NCI-H2107 (cell line): Measurements from ENCODE around the gene CSRP1.
"Not testable (repeated sequence)": the region's sequence is repeated elsewhere in the genome, so short reads cannot be mapped to it uniquely, and the experiment has no call there.

ENCODE experiments used
- DNase-seq: peaks from one replicate; lab custom pipeline; 2025; lab: John Stamatoyannopoulos, UW

Gene CSRP1

DNA sequence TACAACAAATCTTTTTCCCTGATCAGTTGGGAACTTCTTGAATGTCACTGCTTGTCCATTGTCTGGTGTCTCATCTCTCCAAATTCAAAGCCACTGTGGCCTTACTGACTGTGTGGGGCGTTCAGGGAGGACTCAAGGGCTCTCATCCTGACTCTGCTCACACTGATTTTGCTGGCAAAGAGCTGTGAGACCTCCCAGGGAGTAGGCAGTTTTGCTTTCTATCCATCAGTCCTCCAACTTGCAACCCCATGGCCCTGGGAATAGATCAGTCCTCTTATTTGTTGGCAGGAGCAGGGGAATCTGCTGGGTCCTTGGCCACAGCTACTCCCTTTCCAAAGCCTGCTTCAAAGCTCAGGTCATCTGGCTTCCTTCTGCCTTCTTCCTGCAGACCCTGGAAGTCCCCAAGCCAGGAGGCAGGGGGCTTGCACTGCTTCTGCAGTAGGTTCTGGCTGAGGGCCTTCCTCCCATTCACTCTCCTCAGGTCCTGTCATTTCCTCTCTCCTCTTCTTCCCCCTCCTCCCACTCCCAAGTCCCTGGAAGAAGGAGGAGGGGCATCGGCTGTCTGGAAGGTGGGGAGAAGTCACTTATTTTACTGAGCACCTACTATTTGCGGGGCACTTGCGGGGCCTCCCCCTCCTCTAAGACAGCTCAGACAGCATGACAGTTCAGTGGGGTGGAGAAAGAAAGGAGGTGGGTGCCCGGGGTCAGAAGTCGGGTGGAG, 31.1 kb upstream of the CSRP1 start:
- no peak for DNase-seq

GRCh38 chr1:201537467-201537866, 30.5 kb upstream of the CSRP1 start:
- DNase-seq, result no peak

- DNase-seq, result no peak
Measured at GRCh38 chr1:201537028-201537427, 30.1 kb upstream of the CSRP1 start.

- DNase-seq, result no peak
Measured at GRCh38 chr1:201536558-201536957, 29.6 kb upstream of the CSRP1 start.

GRCh38 chr1:201535919-201536245, 29.0 kb upstream of the CSRP1 start:
- DNase-seq, result no peak

- no peak for DNase-seq
Measured at GRCh38 chr1:201535046-201535918, 28.4 kb upstream of the CSRP1 start.

DNA sequence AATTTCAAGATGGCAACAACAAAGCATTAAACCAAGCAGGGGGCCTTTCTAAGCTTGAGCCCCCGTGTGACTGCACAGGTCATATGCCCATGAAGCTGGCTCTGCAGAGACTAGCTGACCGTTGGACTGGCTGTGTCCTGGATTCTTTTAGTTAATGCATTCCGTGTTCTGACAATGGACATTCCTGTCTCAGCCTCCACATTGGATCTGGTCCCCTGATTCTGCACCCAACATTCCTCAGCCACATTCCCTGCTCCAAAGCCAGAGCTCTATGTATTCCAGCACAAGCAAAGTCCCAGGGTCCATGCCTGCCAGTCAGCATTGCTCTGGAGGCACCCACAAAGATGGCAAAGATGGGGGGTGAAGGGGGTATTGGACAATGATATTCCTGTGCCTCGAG, 26.9 kb upstream of the CSRP1 start:
- no peak for DNase-seq

- DNase-seq, result peak; percentile 48
Measured at GRCh38 chr1:201531551-201532425, 24.9 kb upstream of the CSRP1 start.

DNA sequence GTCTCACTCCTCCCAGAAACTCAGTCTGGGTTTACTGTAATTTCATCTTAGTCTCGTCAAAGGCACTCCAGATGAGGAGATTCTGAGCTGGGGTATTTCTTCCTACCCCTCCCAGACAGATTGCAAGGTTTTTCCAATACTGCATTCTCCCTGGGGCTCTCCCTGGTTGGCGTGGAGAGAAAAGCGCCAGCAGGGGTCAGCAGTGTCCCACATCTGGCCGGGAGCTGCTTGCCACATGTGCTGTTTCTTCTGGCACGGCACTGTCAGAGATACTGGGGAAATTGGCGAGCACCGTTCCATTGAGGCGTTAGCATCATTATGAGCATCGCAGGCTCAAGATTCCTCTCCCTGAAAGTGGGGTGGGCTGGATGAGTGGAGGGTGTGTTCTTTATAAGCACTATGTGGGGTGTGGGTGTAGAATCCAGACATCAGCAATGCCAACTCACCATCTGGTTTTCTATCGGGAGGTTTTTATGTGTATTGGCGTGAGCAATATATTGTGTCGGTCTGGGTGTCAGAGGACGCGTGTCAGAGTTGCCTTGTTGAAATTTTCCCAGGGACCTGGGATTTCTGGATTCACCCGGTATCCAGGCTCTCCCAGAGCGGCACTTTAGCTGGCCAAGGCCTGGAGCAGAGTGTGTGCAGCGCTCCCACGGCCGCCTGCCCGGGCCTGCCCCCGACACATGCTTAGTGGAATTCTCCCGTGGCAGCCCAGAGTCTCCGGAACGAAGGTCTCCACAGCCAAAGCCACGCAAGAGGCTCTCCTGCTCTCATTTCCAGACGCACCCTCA, 24.0 kb upstream of the CSRP1 start:
- peak; percentile 65 for DNase-seq

GRCh38 chr1:201528631-201529252, 21.8 kb upstream of the CSRP1 start:
- DNase-seq, result no peak

DNA sequence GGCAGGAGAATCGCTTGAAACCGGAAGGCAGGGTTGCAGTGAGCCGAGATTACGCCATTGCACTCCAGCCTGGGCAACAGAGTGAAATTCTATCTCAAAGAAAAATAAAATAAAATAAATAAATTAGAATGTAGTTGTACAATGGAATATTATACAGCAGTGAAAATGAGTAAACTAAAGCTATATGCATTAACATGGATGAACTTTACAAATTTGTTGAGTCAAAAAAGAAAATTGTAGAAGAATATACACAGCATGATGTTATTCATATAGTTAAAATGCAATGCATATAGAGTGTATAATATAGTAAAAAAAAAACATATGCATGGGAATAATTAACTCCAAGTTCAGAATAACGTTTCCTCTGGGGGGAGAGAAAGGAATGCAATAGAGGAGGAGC, 21.0 kb upstream of the CSRP1 start:
- no peak for DNase-seq

DNA sequence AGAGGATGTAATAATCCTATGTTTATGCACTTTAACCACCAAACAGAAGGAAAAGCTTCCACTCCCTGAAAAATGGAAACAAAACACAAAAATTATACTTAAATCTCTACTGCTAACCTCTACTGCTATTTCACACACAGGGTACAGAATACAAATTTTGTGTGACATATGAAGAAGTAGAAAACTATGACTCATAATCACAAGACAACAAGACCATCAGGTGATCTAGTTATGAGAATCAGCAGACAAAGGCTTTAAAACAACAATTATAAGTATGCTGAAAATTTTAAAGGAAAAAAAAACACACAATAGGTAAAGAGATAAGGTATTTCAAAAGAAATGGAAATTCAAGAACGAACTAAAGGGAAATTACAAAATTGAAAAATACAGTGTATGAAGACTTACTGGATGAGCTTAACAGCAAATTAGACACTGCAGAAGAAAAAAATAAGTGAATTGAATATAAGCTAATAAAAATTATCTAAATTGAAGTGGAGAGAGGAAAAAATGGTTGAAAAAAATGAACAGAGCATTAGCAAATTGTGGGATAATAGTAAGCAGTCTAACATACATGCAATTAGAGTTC, 18.4 kb upstream of the CSRP1 start:
- no peak for DNase-seq

DNA sequence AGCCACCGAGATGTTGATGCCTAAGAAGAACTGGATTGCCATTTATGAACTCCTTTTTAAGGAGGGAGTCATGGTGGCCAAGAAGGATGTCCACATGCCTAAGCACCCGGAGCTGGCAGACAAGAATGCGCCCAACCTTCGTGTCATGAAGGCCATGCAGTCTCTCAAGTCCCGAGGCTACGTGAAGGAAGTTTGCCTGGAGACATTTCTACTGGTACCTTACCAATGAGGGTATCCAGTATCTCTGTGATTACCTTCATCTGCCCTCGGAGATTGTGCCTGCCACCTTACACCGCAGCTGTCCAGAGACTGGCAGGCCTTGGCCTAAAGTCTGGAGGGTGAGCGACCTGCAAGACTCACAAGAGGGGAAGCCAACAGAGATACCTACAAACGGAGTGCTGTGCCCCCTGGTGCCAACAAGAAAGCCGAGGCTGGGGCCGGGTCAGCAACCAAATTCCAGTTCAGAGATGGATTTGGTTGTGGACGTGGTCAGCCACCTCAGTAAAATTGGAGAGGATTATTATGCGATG, 13.2 kb upstream of the CSRP1 start:
- not testable (repeated sequence) for DNase-seq

- no peak for DNase-seq
Measured at GRCh38 chr1:201518071-201518470, 11.1 kb upstream of the CSRP1 start.

DNA sequence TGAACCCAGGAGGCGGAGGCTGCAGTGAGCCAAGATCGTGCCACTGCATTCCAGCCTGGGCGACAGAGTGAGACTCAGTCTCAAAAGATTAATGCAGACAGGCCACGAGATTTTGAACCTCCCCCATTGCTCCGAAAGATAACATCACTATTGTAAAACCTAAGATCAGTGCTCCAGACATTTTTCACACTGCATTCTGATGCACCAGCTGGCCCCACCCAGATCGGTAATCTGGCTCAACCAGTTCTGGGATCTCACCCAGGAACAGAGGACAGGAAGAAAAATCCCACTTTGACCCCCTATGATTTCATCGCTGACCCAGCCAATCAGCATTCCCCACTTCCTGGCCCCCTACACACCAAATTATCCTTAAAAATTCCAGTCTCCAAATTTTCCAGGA, 10.7 kb upstream of the CSRP1 start:
- DNase-seq, result no peak

- DNase-seq, result no peak
Measured at GRCh38 chr1:201516511-201517127, 9.7 kb upstream of the CSRP1 start.

DNA sequence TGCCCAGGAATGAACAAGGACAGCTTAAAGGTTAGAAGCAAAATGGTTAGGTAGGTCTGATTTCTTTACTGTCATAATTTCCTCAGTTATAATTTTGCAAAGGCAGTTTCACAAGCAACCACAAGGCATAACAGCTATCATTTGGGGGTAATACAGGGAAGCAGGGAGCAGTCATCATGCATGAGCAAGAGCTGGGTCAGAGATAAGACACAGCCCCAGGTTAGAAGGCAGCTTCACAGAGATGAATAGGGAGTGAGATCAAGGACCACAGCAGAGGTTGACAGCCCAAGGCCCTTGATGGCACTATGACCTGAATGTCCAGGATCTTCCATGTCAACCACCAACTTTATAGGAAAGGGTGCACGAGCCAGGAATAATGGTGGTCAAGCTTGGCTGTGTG, 9.0 kb upstream of the CSRP1 start:
- no peak for DNase-seq

GRCh38 chr1:201515062-201515750, 8.3 kb upstream of the CSRP1 start:
- no peak for DNase-seq

- DNase-seq, result no peak
Measured at GRCh38 chr1:201514466-201514865, 7.5 kb upstream of the CSRP1 start.
